DND-41 (cell line): ENCODE data around the gene SEC24D.

Experiments
- ATAC-seq: fragments of 200-7000 bp; cut with Tn5 transposase; 3 replicates; pipeline ENCODE4 v1.9.1; 2021; ENCODE audit warnings: low read depth; ENCODE audit not compliant: insufficient read depth
- DNase-seq: peaks from one replicate; pipeline ENCODE4 v3.0.0-alpha.2; 2020
- H2AFZ ChIP-seq: 2 replicates; pipeline ENCODE4 v1.6.0; 2012; ENCODE audit warnings: low read depth, low read length
- H3K27ac ChIP-seq: 2 replicates; pipeline ENCODE4 v1.5.1; 2012; ENCODE audit warnings: low read length, inconsistent platforms
- H3K27me3 ChIP-seq: fragments of 200-600 bp; sonication (generic); 2 replicates; pipeline ENCODE4 v1.6.0; 2012; ENCODE audit warnings: low read length, mild to moderate bottlenecking, inconsistent platforms; ENCODE audit not compliant: insufficient read depth, poor library complexity
- H3K36me3 ChIP-seq: 2 replicates; pipeline ENCODE4 v1.5.1; 2012; ENCODE audit warnings: low read length, inconsistent platforms; ENCODE audit not compliant: insufficient read depth
- H3K4me1 ChIP-seq: 2 replicates; pipeline ENCODE4 v1.5.1; 2012; ENCODE audit warnings: mild to moderate bottlenecking, low read length; ENCODE audit not compliant: insufficient read depth
- H3K4me2 ChIP-seq: 2 replicates; pipeline ENCODE4 v1.6.0; 2012; ENCODE audit warnings: mild to moderate bottlenecking, moderate library complexity, low read length, inconsistent platforms; ENCODE audit not compliant: insufficient read depth
- H3K4me3 ChIP-seq, 2 experiments: fragments of 200-600 bp in 1 of 2; shearing (Covaris generic) in 1 of 2; 2 replicates each; pipeline ENCODE4 v1.5.1; 2012 to 2016; ENCODE audit warnings: inconsistent platforms in 2 of 2, low read length in 2 of 2, mild to moderate bottlenecking in 2 of 2, low read depth in 1 of 2, moderate library complexity in 1 of 2
- H3K79me2 ChIP-seq: 2 replicates; pipeline ENCODE4 v1.6.0; 2012; ENCODE audit warnings: low read length, inconsistent platforms; ENCODE audit not compliant: insufficient read depth
- H3K9ac ChIP-seq: 2 replicates; pipeline ENCODE4 v1.6.0; 2012; ENCODE audit warnings: low read depth, mild to moderate bottlenecking, inconsistent platforms, low read length, moderate library complexity
- H3K9me3 ChIP-seq: 2 replicates; pipeline ENCODE4 v1.5.1; 2012; ENCODE audit warnings: low read length, moderate library complexity, mild to moderate bottlenecking, inconsistent platforms; ENCODE audit not compliant: insufficient read depth, severe bottlenecking
- H4K20me1 ChIP-seq: 2 replicates; pipeline ENCODE4 v1.6.0; 2012; ENCODE audit warnings: low read length; ENCODE audit not compliant: insufficient read depth
- EZH2 ChIP-seq: IDR thresholded peaks from 3 replicates; pipeline ENCODE4 v1.6.1; 2012; ENCODE audit warnings: borderline replicate concordance, low read depth, mild to moderate bottlenecking, moderate library complexity, low read length, inconsistent platforms; ENCODE audit not compliant: severe bottlenecking
- TF ChIP-seq, protein P1 (sequence below): IDR thresholded peaks from 2 replicates; pipeline ENCODE4 v1.5.1; 2012; ENCODE audit warnings: borderline replicate concordance, low read length, moderate library complexity, mild to moderate bottlenecking; ENCODE audit not compliant: poor library complexity, severe bottlenecking; ENCODE audit errors: extremely low read depth

Gene SEC24D

DNA sequence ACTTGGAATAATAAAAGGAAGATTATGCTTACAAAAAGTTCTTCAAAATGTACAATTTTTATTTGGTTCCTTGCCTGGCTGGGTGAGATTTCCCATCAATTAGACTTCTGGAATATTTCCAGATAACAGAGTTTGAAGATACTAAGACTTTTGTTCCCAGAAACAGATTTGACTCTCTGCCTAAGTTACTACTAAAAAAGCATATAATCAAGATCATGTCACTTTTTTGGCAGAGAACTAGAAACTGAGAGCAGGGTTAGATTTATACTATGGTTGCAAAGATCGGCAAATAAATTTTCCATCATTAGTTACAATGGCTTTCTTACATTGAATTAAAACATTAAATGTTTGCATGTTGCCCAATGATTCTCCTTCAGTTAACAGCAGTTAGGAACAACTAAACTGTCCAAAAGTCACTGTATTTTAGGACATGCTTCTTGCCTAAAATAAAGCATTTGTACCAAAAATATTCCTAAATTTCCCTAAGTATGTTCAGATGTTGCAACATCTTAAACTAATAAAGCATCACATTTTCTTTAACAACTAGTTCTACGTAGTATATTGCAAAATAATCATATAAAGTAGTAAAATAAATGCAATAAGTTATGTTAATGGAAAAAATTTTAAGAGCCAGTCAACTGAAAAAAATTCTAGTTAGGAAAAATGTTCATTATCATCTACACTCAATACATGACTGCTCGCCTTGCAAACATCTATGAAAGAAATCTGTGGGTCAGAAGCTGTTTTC lies 73.0 kb downstream of the SEC24D start:
- Histone ChIP-seq H3K36me3 (peaks cover 56% of the 10 kb centered on the region), H3K4me1 (no peaks in the 10 kb centered on the region), H3K27ac (no peak overlapping the region), H3K4me3 (no peak overlapping the region), H3K9ac (no peak overlapping the region), H4K20me1 (no peaks in the 10 kb centered on the region), H3K4me2 (no peak overlapping the region), H3K27me3 (no peaks in the 10 kb centered on the region), H3K79me2 (no peaks in the 10 kb centered on the region), H3K9me3 (no peaks in the 10 kb centered on the region), H2AFZ (no peak overlapping the region)
- TF ChIP-seq EZH2: no peak
- TF ChIP-seq, protein P1, sequence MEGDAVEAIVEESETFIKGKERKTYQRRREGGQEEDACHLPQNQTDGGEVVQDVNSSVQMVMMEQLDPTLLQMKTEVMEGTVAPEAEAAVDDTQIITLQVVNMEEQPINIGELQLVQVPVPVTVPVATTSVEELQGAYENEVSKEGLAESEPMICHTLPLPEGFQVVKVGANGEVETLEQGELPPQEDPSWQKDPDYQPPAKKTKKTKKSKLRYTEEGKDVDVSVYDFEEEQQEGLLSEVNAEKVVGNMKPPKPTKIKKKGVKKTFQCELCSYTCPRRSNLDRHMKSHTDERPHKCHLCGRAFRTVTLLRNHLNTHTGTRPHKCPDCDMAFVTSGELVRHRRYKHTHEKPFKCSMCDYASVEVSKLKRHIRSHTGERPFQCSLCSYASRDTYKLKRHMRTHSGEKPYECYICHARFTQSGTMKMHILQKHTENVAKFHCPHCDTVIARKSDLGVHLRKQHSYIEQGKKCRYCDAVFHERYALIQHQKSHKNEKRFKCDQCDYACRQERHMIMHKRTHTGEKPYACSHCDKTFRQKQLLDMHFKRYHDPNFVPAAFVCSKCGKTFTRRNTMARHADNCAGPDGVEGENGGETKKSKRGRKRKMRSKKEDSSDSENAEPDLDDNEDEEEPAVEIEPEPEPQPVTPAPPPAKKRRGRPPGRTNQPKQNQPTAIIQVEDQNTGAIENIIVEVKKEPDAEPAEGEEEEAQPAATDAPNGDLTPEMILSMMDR: no peak
- DNase-seq (no peak), ATAC-seq (no peak)

DNA sequence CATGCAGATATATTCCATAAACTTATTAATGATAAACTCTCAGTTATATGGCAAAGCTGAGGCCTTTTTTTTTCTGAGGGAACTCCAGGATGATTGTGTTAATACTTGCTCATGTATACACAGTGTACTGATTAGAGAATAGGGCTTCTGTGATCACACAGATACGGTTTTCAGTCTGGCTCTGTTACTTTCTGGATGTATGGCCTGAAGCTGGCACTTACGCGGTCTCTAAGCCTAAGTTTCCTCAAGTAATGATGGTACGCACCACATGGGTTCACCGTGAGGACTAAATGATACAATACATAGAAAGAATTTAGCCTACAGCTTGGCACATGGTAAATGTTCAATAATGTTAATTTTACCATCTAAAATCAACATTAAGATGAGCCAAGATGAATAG lies 73.8 kb downstream of the SEC24D start:
- Histone ChIP-seq H3K9me3 (no peaks in the 10 kb centered on the region), H3K79me2 (no peaks in the 10 kb centered on the region), H3K4me1 (no peaks in the 10 kb centered on the region), H3K27ac (no peak overlapping the region), H3K4me3 (no peak overlapping the region), H2AFZ (no peak overlapping the region), H3K9ac (no peak overlapping the region), H3K4me2 (no peak overlapping the region), H3K36me3 (peaks cover 57% of the 10 kb centered on the region), H4K20me1 (no peaks in the 10 kb centered on the region), H3K27me3 (no peaks in the 10 kb centered on the region)
- TF ChIP-seq EZH2: no peak
- TF ChIP-seq, protein P1: no peak
- no peak for ATAC-seq
- DNase-seq: no peak

DNA sequence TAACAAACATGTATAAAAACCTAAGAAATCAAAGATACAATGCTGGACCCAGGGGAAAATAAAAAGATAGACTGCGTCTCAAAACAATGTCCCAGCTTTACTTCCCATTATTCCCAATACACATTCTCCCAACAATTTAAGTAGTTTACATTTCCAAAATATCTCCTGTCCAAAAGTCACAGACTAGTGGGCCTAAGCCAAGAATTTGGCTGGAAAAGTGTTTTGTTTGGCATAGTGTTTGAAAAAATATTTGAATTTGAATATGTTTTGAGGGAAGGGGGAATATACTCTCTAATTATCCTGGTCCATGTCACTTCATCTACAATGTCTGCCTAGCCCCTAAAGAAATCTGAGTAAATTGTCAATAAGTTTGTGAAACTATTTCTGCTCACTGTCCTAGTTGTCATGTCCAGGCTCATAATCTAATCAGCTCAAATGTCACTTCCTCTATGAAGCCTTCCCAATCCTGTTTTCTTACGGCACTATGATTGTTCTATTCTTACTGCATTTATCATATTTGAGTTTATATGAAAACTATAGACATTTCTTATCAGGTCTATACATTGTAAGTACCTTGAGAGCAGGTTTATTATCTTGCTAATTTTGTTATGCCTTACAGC lies 74.4 kb downstream of the SEC24D start:
- TF ChIP-seq EZH2: no peak
- TF ChIP-seq, protein P1: no peak
- no peaks in the 10 kb centered on the region for H4K20me1 ChIP-seq
- H3K9ac ChIP-seq: no peak overlapping the region
- no peak overlapping the region for H3K27ac ChIP-seq
- no peak overlapping the region for H2AFZ ChIP-seq
- ATAC-seq (no peak), DNase-seq (no peak)
- H3K9me3 ChIP-seq: no peaks in the 10 kb centered on the region
- no peak overlapping the region for H3K4me2 ChIP-seq
- H3K27me3 ChIP-seq: no peaks in the 10 kb centered on the region
- peaks cover 55% of the 10 kb centered on the region for H3K36me3 ChIP-seq
- H3K4me3 ChIP-seq: no peak overlapping the region
- H3K79me2 ChIP-seq: no peaks in the 10 kb centered on the region
- no peaks in the 10 kb centered on the region for H3K4me1 ChIP-seq

DNA sequence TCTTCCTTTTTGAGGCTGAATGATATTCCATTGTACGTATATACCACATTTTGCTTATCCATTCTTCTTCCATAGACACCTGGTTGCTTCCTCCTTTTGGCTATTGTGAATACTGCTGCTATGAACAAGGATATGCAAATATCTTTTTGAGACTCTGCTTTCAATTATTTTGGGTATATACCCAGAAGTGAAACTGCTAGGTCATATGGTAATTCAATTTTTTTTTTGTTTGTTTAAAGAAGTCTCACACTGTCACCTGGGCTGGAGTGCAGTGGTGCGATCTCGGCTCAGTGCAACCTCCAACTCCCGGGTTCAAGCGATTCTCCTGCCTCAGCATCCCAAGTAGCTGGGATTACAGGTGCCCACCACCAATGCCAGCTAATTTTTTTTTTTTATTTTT lies 75.4 kb downstream of the SEC24D start:
- DNase-seq (no peak), ATAC-seq (no peak)
- Histone ChIP-seq H2AFZ (no peak overlapping the region), H3K9ac (no peak overlapping the region), H3K4me2 (no peak overlapping the region), H4K20me1 (no peaks in the 10 kb centered on the region), H3K27me3 (no peaks in the 10 kb centered on the region), H3K36me3 (peaks cover 53% of the 10 kb centered on the region; the same call in 1 of the 2 replicates), H3K9me3 (no peaks in the 10 kb centered on the region), H3K4me3 (no peak overlapping the region), H3K27ac (no peak overlapping the region), H3K4me1 (no peaks in the 10 kb centered on the region), H3K79me2 (no peaks in the 10 kb centered on the region)
- TF ChIP-seq, protein P1: no peak
- TF ChIP-seq EZH2: no peak
